ENCODE results near the gene LEMD3. TPM values are rescaled to one million over a fixed set of nuclear protein-coding genes. Genes with fewer than 3 reads are reported as not detected.

The LEMD3 gene
- total and polyA plus RNA-seq, 2 donors (not counting 1 experiment from before 2014, with no cell fraction given) = 11.5 to 18.5 TPM

- no peaks in the 10 kb centered on the region for H3K9me3 ChIP-seq (ENCODE audit: control insufficient read depth, insufficient read depth, low read depth, low read length)
- no peak overlapping the region for H3K4me2 ChIP-seq (ENCODE audit: extremely low read depth, insufficient read depth, low read length)
- no peak overlapping the region for H3K27ac ChIP-seq (ENCODE audit: insufficient read depth, low read length)
- no peaks in the 10 kb centered on the region for H3K4me1 ChIP-seq (ENCODE audit: control insufficient read depth, extremely low read depth, insufficient read depth, low read length)
- H3K27me3 ChIP-seq (ENCODE audit: control insufficient read depth, insufficient read depth, low read length) = no peaks in the 10 kb centered on the region
- no peak for DNase-seq (ENCODE audit: low read depth in 2 of 2)
- H3K36me3 ChIP-seq (ENCODE audit: control insufficient read depth, insufficient read depth, low read length) = no peaks in the 10 kb centered on the region
- no peak for TF ChIP-seq EZH2 (IDR thresholded peaks at IDR 0.05; ENCODE audit: low read length, missing control alignments)
- no peak for TF ChIP-seq CTCF (conservative IDR thresholded peaks at IDR 0.05 in 1 of 2, IDR thresholded peaks at IDR 0.05 in 1 of 2; ENCODE audit: low read depth in 1 of 2, low read length in 2 of 2)
- H3K9ac ChIP-seq (ENCODE audit: insufficient read depth, low read length) = no peak overlapping the region
- H2AFZ ChIP-seq (ENCODE audit: low read length) = no peak overlapping the region
- H3K79me2 ChIP-seq (ENCODE audit: control insufficient read depth, insufficient read depth, low read length) = no peaks in the 10 kb centered on the region
- no peak overlapping the region for H3K4me3 ChIP-seq (replicated peaks in 1 of 4; ENCODE audit: control extremely low read depth in 1 of 4, insufficient read depth in 1 of 4, low read depth in 3 of 4, low read length in 4 of 4)
- H4K20me1 ChIP-seq (ENCODE audit: control insufficient read depth, extremely low read depth, insufficient read depth, low read length) = no peaks in the 10 kb centered on the region
These were observed 67.8 kb downstream of the LEMD3 start for GRCh38 chr12:65237153-65237552.

GRCh38 chr12:65238609-65239008, 69.2 kb downstream of the LEMD3 start:
- no peaks in the 10 kb centered on the region for H4K20me1 ChIP-seq (ENCODE audit: control insufficient read depth, extremely low read depth, insufficient read depth, low read length)
- TF ChIP-seq EZH2 (IDR thresholded peaks at IDR 0.05; ENCODE audit: low read length, missing control alignments) (no peak), CTCF (conservative IDR thresholded peaks at IDR 0.05 in 1 of 2, IDR thresholded peaks at IDR 0.05 in 1 of 2; ENCODE audit: low read depth in 1 of 2, low read length in 2 of 2) (no peak)
- H3K36me3 ChIP-seq (ENCODE audit: control insufficient read depth, insufficient read depth, low read length) = no peaks in the 10 kb centered on the region
- no peaks in the 10 kb centered on the region for H3K27me3 ChIP-seq (ENCODE audit: control insufficient read depth, insufficient read depth, low read length)
- H3K9ac ChIP-seq (ENCODE audit: insufficient read depth, low read length) = no peak overlapping the region
- no peak overlapping the region for H2AFZ ChIP-seq (ENCODE audit: low read length)
- no peak overlapping the region for H3K27ac ChIP-seq (ENCODE audit: insufficient read depth, low read length)
- DNase-seq (ENCODE audit: low read depth in 2 of 2) = peak in 1 of 2 donors; percentile 14
- no peak overlapping the region for H3K4me2 ChIP-seq (ENCODE audit: extremely low read depth, insufficient read depth, low read length)
- H3K4me1 ChIP-seq (ENCODE audit: control insufficient read depth, extremely low read depth, insufficient read depth, low read length) = no peaks in the 10 kb centered on the region
- no peaks in the 10 kb centered on the region for H3K79me2 ChIP-seq (ENCODE audit: control insufficient read depth, insufficient read depth, low read length)
- no peak overlapping the region for H3K4me3 ChIP-seq (replicated peaks in 1 of 4; ENCODE audit: control extremely low read depth in 1 of 4, insufficient read depth in 1 of 4, low read depth in 3 of 4, low read length in 4 of 4)
- no peaks in the 10 kb centered on the region for H3K9me3 ChIP-seq (ENCODE audit: control insufficient read depth, insufficient read depth, low read depth, low read length)

- Histone ChIP-seq H3K79me2 (ENCODE audit: control insufficient read depth, insufficient read depth, low read length) (no peaks in the 10 kb centered on the region), H3K4me3 (replicated peaks in 1 of 4; ENCODE audit: control extremely low read depth in 1 of 4, insufficient read depth in 1 of 4, low read depth in 3 of 4, low read length in 4 of 4) (no peak overlapping the region), H3K9me3 (ENCODE audit: control insufficient read depth, insufficient read depth, low read depth, low read length) (no peaks in the 10 kb centered on the region), H3K36me3 (ENCODE audit: control insufficient read depth, insufficient read depth, low read length) (no peaks in the 10 kb centered on the region), H3K4me1 (ENCODE audit: control insufficient read depth, extremely low read depth, insufficient read depth, low read length) (no peaks in the 10 kb centered on the region), H3K27ac (ENCODE audit: insufficient read depth, low read length) (no peak overlapping the region), H3K27me3 (ENCODE audit: control insufficient read depth, insufficient read depth, low read length) (no peaks in the 10 kb centered on the region), H3K4me2 (ENCODE audit: extremely low read depth, insufficient read depth, low read length) (no peak overlapping the region), H3K9ac (ENCODE audit: insufficient read depth, low read length) (no peak overlapping the region), H2AFZ (ENCODE audit: low read length) (no peak overlapping the region), H4K20me1 (ENCODE audit: control insufficient read depth, extremely low read depth, insufficient read depth, low read length) (no peaks in the 10 kb centered on the region)
- DNase-seq (ENCODE audit: low read depth in 2 of 2) = peak in 1 of 2 donors; percentile 44
- TF ChIP-seq CTCF (conservative IDR thresholded peaks at IDR 0.05 in 1 of 2, IDR thresholded peaks at IDR 0.05 in 1 of 2; ENCODE audit: low read depth in 1 of 2, low read length in 2 of 2) (no peak), EZH2 (IDR thresholded peaks at IDR 0.05; ENCODE audit: low read length, missing control alignments) (no peak)
These were observed 79.6 kb downstream of the LEMD3 start for GRCh38 chr12:65248656-65249633.

Data from fibroblast of lung (primary cell).